Measurements from ENCODE around the gene CDC14A. TPM values are rescaled to one million over a fixed set of nuclear protein-coding genes. Genes with fewer than 3 reads are reported as not detected.

The CDC14A gene
- total RNA-seq, 1 experiment from 2014 or later: 6.6 TPM

GRCh38 chr1:100494393-100495084, 142.2 kb downstream of the CDC14A start:
- POLR2A ChIA-PET: no interaction called here
- BruUV-seq (replicated peaks): no TSS peak
- DNase-seq (ENCODE audit: low read depth, low spot score) (no peak), ATAC-seq (no peak)
- in situ Hi-C loops (cut with HindIII; ENCODE audit: low pct_unique_long_range_greater_than_20kb, low sequenced_read_pairs): no loop called here
- Histone ChIP-seq H3K4me3 (ENCODE audit: low read depth in 2 of 2, low read length in 2 of 2) (no peak overlapping the region), H3K4me1 (ENCODE audit: control insufficient read depth, insufficient read depth, low read length) (no peaks in the 10 kb centered on the region), H3K36me3 (ENCODE audit: control insufficient read depth, insufficient read depth, low read length) (no peaks in the 10 kb centered on the region), H3K9me3 (ENCODE audit: control insufficient read depth, insufficient read depth, low read depth, low read length) (no peaks in the 10 kb centered on the region), H3K27me3 (ENCODE audit: control insufficient read depth, insufficient read depth, low read length) (no peaks in the 10 kb centered on the region), H3K27ac (ENCODE audit: low read length) (no peak overlapping the region)
- no peak for TF ChIP-seq CTCF (IDR thresholded peaks at IDR 0.05)
- TF ChIP-seq TCF7L2 (IDR thresholded peaks at IDR 0.05; ENCODE audit: low read depth, low read length): no peak
- TF ChIP-seq POLR2AphosphoS5 (IDR thresholded peaks at IDR 0.05; ENCODE audit: low read depth, low read length): no peak
- CTCF ChIA-PET: no interaction called here
- intact Hi-C loops (cut with micrococcal nuclease; ENCODE audit: unreplicated experiment): no loop called here

GRCh38 chr1:100496896-100497295, 144.6 kb downstream of the CDC14A start:
- POLR2A ChIA-PET: no interaction called here
- Histone ChIP-seq H3K27ac (ENCODE audit: low read length) (no peak overlapping the region), H3K9me3 (ENCODE audit: control insufficient read depth, insufficient read depth, low read depth, low read length) (no peaks in the 10 kb centered on the region), H3K4me3 (ENCODE audit: low read depth in 2 of 2, low read length in 2 of 2) (no peak overlapping the region), H3K27me3 (ENCODE audit: control insufficient read depth, insufficient read depth, low read length) (no peaks in the 10 kb centered on the region), H3K36me3 (ENCODE audit: control insufficient read depth, insufficient read depth, low read length) (no peaks in the 10 kb centered on the region), H3K4me1 (ENCODE audit: control insufficient read depth, insufficient read depth, low read length) (no peaks in the 10 kb centered on the region)
- ATAC-seq (no peak), DNase-seq (ENCODE audit: low read depth, low spot score) (no peak)
- CTCF ChIA-PET: interaction anchor here (0.6 to 0.7 kb wide), 2 partner anchors 731 to 943 kb away, joined by 3 read pairs; partner anchors contain the start of gene FRRS1
- TF ChIP-seq REST (IDR thresholded peaks at IDR 0.05; ENCODE audit: insufficient read depth in 1 of 2, low read depth in 2 of 2, low read length in 1 of 2) (no peak), TCF7L2 (IDR thresholded peaks at IDR 0.05; ENCODE audit: low read depth, low read length) (no peak), SIN3A (IDR thresholded peaks at IDR 0.05; ENCODE audit: borderline replicate concordance, insufficient read depth, low read depth, low read length) (no peak), POLR2AphosphoS5 (IDR thresholded peaks at IDR 0.05; ENCODE audit: low read depth, low read length) (no peak), CTCF (IDR thresholded peaks at IDR 0.05) (no peak)
- intact Hi-C loops (cut with micrococcal nuclease; ENCODE audit: unreplicated experiment): no loop called here
- BruUV-seq (replicated peaks): no TSS peak
- in situ Hi-C loops (cut with HindIII; ENCODE audit: low pct_unique_long_range_greater_than_20kb, low sequenced_read_pairs): no loop called here
